AG09319 (cell line): ENCODE data around the gene ANKLE1.

Experiments used
- DNase-seq: peaks from one replicate; pipeline ENCODE4 v3.0.0-alpha.2; 2010; ENCODE audit warnings: low read depth; ENCODE audit errors: extremely low read depth
- CTCF ChIP-seq: IDR thresholded peaks from 2 replicates; pipeline ENCODE4 v1.5.1; 2011; ENCODE audit warnings: low read depth, mild to moderate bottlenecking, inconsistent platforms, low read length, moderate library complexity

Gene ANKLE1, protein sequence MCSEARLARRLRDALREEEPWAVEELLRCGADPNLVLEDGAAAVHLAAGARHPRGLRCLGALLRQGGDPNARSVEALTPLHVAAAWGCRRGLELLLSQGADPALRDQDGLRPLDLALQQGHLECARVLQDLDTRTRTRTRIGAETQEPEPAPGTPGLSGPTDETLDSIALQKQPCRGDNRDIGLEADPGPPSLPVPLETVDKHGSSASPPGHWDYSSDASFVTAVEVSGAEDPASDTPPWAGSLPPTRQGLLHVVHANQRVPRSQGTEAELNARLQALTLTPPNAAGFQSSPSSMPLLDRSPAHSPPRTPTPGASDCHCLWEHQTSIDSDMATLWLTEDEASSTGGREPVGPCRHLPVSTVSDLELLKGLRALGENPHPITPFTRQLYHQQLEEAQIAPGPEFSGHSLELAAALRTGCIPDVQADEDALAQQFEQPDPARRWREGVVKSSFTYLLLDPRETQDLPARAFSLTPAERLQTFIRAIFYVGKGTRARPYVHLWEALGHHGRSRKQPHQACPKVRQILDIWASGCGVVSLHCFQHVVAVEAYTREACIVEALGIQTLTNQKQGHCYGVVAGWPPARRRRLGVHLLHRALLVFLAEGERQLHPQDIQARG

GRCh38 chr19:17281391-17282304 is at the start of gene ANKLE1:
Gene ANKLE1, plus strand, starts transcription at chr19:17281901. Its CDS starts 20 bp downstream, at chr19:17281921.
- no peak for DNase-seq
- no peak for TF ChIP-seq CTCF

DNA sequence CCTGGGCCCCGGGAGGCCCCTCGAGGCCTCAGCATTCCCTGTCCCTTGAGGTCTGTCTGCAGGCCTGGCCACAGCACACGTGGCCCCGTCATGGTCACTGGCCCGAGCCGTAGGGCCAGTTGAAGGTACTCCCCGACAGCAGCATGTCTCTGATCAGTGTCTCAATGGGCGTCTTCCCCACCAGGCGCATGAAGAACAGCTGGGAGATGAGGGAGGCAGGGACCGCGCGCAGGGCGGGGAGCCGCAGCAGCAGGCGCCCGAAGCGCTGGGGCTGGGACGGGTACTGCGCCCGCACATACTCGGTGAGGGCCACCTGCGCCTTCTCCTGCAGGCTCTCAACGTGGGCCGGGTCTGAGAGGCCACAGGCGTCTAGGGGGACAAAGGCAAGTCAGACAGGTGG is 49.4 kb upstream of the ANKLE1 start:
- no peak for TF ChIP-seq CTCF
- DNase-seq, result no peak

- no peak for TF ChIP-seq CTCF
- DNase-seq, result no peak
Measured at GRCh38 chr19:17234911-17235299, 46.8 kb upstream of the ANKLE1 start.

DNA sequence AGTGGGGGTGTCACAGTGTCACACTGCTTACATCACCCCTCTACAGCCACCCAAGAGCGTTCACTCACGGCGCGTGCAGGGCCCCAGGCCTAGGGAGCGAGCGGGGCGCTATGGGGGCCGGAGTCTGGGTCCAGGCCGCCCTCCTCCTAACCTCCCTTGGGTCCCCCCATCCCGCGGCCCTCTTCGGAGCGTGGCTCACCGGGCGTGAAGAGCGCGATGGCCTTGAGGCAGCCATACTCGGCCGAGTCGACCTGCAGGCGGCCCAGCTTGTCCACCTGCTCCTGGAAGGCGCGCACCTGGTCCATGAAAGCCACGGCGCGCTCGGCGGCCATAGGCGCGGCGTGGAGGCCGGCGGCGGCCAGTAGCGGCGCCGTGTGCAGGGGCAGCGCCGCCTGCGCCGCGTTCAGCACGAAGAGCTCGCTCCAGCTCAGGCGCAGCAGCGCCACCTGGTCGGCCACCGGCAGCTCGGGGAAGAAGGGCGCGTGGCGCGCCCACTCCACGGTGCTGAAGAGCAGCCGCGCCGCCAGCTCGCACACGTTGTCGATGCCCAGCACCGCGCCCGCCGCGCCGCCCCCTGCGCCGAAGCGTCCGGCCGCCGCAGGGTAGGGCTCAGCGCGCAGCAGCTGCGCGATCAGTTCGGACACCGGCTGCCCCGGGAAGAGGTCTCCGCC is 46.3 kb upstream of the ANKLE1 start:
- peak; percentile 42 for TF ChIP-seq CTCF
- no peak for DNase-seq

- TF ChIP-seq CTCF, result no peak
- no peak for DNase-seq
Measured at GRCh38 chr19:17235971-17236777, 45.5 kb upstream of the ANKLE1 start.

- TF ChIP-seq CTCF, result no peak
- no peak for DNase-seq
Measured at GRCh38 chr19:17236811-17237543, 44.7 kb upstream of the ANKLE1 start.
